SK-N-SH (cell line): ENCODE data around the gene SAXO1.

Experiments
- CTCF ChIP-seq: fragments of 200-600 bp; sonication (generic); IDR thresholded peaks from 2 replicates; pipeline ENCODE4 v1.6.1; 2017; ENCODE audit warnings: antibody characterized with exemption, mild to moderate bottlenecking, moderate library complexity
- NRF1 ChIP-seq: IDR thresholded peaks from 2 replicates; pipeline ENCODE4 v1.6.1; 2012; ENCODE audit warnings: low read depth, mild to moderate bottlenecking, low read length
- TAF1 ChIP-seq: IDR thresholded peaks from 2 replicates; pipeline ENCODE4 v1.6.1; 2012; ENCODE audit warnings: low read depth, mild to moderate bottlenecking, low read length, moderate library complexity, borderline replicate concordance
- TCF12 ChIP-seq: IDR thresholded peaks from 2 replicates; pipeline ENCODE4 v1.4.0; 2012
- YY1 ChIP-seq: IDR thresholded peaks from 2 replicates; pipeline ENCODE4 v1.4.0; 2012; ENCODE audit warnings: low read depth, mild to moderate bottlenecking
- ZBTB33 ChIP-seq: IDR thresholded peaks from 2 replicates; pipeline ENCODE4 v1.4.0; 2012; ENCODE audit warnings: low read depth, borderline replicate concordance

GRCh38 chr9:19050637-19051591 lies 17.9 kb upstream of the SAXO1 start:
- TF ChIP-seq CTCF (no peak), ZBTB33 (no peak), YY1 (no peak), NRF1 (no peak), TCF12 (no peak), TAF1 (no peak)
